Fibroblast of mammary gland (primary cell): ENCODE results near the gene ZER1.
A peak's percentile ranks its signal among the peaks of the same experiment; 100 is the strongest.
"Not testable (repeated sequence)": the region's sequence is repeated elsewhere in the genome, so short reads cannot be mapped to it uniquely, and the experiment has no call there.

Experiments
- DNase-seq: peaks from one replicate; pipeline ENCODE4 v3.0.0-alpha.2; 2010; ENCODE audit warnings: low read depth
- H3K4me3 ChIP-seq: 2 replicates; pipeline ENCODE4 v1.5.1; 2011; ENCODE audit warnings: low read depth, mild to moderate bottlenecking, low read length, moderate library complexity; ENCODE audit not compliant: control insufficient read depth
- CTCF ChIP-seq: conservative IDR thresholded peaks from 2 replicates; pipeline ENCODE4 v1.5.1; 2011; ENCODE audit warnings: low read depth, low read length, inconsistent platforms; ENCODE audit not compliant: control insufficient read depth, insufficient read depth

Gene ZER1

GRCh38 chr9:128800061-128800460 is 28.3 kb upstream of the ZER1 start:
- DNase-seq: no peak
- no peak overlapping the region for H3K4me3 ChIP-seq
- TF ChIP-seq CTCF: no peak

GRCh38 chr9:128798896-128799295 is 27.2 kb upstream of the ZER1 start:
- no peak for DNase-seq
- H3K4me3 ChIP-seq: no peak overlapping the region
- no peak for TF ChIP-seq CTCF

- DNase-seq, H3K4me3 ChIP-seq: not testable (repeated sequence)
Observed at GRCh38 chr9:128794961-128795360, 23.2 kb upstream of the ZER1 start.

- no peak for DNase-seq
- H3K4me3 ChIP-seq: no peak overlapping the region
- TF ChIP-seq CTCF: no peak
Observed at GRCh38 chr9:128792978-128793686, 21.4 kb upstream of the ZER1 start.

- no peak overlapping the region for H3K4me3 ChIP-seq
- TF ChIP-seq CTCF: no peak
- DNase-seq: no peak
Observed at GRCh38 chr9:128792134-128792533, 20.4 kb upstream of the ZER1 start.

- no peak for TF ChIP-seq CTCF
- no peak overlapping the region for H3K4me3 ChIP-seq
- no peak for DNase-seq
Observed at GRCh38 chr9:128790536-128790935, 18.8 kb upstream of the ZER1 start.

GRCh38 chr9:128788445-128788844 is 16.7 kb upstream of the ZER1 start:
- no peak for TF ChIP-seq CTCF
- DNase-seq: no peak
- H3K4me3 ChIP-seq: peak overlapping the region; percentile 94
